HEK293 (cell line): ENCODE data around the gene NCKAP5.

ENCODE experiments used
- CTCF ChIA-PET: fragments of 350-600 bp; formaldehyde crosslinking; extraction: SDS; loops from one replicate; lab custom pipeline; 2021; ENCODE audit warnings: antibody characterized with exemption; lab: Yijun Ruan, JAX
- POLR2A ChIA-PET: fragments of 300-600 bp; formaldehyde crosslinking; extraction: SDS; loops from one replicate; lab custom pipeline; 2020; ENCODE audit warnings: antibody characterized with exemption, inconsistent platforms; lab: Yijun Ruan, JAX
- H3K27ac ChIP-seq: fragments of 200-500 bp; sonication (Bioruptor generic); 2 replicates; pipeline ENCODE4 v1.5.1; 2014; ENCODE audit warnings: low read depth, low read length, control low read depth, inconsistent platforms; ENCODE audit errors: extremely low read depth
- H3K36me3 ChIP-seq, 2 experiments: fragments of 200-500 bp in 1 of 2; sonication (Bioruptor generic) in 1 of 2; 1 replicate in 1 of 2; 2 replicates in 1 of 2; pipeline ENCODE4 v1.5.1; 2014 to 2017; ENCODE audit warnings: inconsistent platforms in 2 of 2, low read length in 2 of 2; ENCODE audit not compliant: control insufficient read depth in 2 of 2, insufficient read depth in 1 of 2
- H3K4me1 ChIP-seq: fragments of 200-500 bp; sonication (Bioruptor generic); 2 replicates; pipeline ENCODE4 v1.5.1; 2014; ENCODE audit warnings: mild to moderate bottlenecking, low read length, inconsistent platforms; ENCODE audit not compliant: control insufficient read depth, insufficient read depth
- H3K4me3 ChIP-seq: 2 replicates; pipeline ENCODE4 v1.5.1; 2011; ENCODE audit warnings: low read depth, mild to moderate bottlenecking, control low read depth, low read length, moderate library complexity
- H3K9me3 ChIP-seq: fragments of 200-500 bp; sonication (Bioruptor generic); 2 replicates; pipeline ENCODE4 v1.5.1; 2014; ENCODE audit warnings: low read depth, low read length, inconsistent platforms; ENCODE audit not compliant: control insufficient read depth, insufficient read depth
- EGR2 ChIP-seq: fragments of 450-650 bp; formaldehyde crosslinking; IDR thresholded peaks from 2 replicates; pipeline ENCODE4 v1.5.1; 2016; ENCODE audit warnings: low read depth, missing biosample characterization, missing genetic modification characterization
- GLIS1 ChIP-seq: fragments of 450-650 bp; formaldehyde crosslinking; IDR thresholded peaks from 2 replicates; pipeline ENCODE4 v1.5.1; 2016; ENCODE audit warnings: missing biosample characterization, missing genetic modification characterization
- GLIS2 ChIP-seq: fragments of 450-650 bp; formaldehyde crosslinking; IDR thresholded peaks from 2 replicates; pipeline ENCODE4 v1.5.1; 2016; ENCODE audit warnings: missing biosample characterization, missing genetic modification characterization
- HOXA7 ChIP-seq: sonication (generic); formaldehyde crosslinking; IDR thresholded peaks from 2 replicates; pipeline ENCODE4 v1.8.1; 2022; ENCODE audit warnings: missing genetic modification reagents, borderline replicate concordance
- IKZF3 ChIP-seq: fragments of 450-650 bp; IDR thresholded peaks from 2 replicates; pipeline ENCODE4 v1.5.0; 2018; ENCODE audit warnings: missing biosample characterization, mild to moderate bottlenecking, missing genetic modification characterization, moderate library complexity
- MZF1 ChIP-seq: fragments of 450-650 bp; formaldehyde crosslinking; IDR thresholded peaks from 2 replicates; pipeline ENCODE4 v1.5.1; 2017; ENCODE audit warnings: missing biosample characterization, missing genetic modification characterization, borderline replicate concordance
- WT1 ChIP-seq: fragments of 450-650 bp; formaldehyde crosslinking; IDR thresholded peaks from 2 replicates; pipeline ENCODE4 v1.5.1; 2016; ENCODE audit warnings: missing biosample characterization, missing genetic modification characterization
- ZEB2 ChIP-seq: fragments of 450-650 bp; formaldehyde crosslinking; IDR thresholded peaks from 2 replicates; pipeline ENCODE4 v1.5.1; 2016; ENCODE audit warnings: missing biosample characterization, missing genetic modification characterization
- ZNF121 ChIP-seq: fragments of 450-650 bp; formaldehyde crosslinking; IDR thresholded peaks from 2 replicates; pipeline ENCODE4 v1.5.1; 2016; ENCODE audit warnings: missing biosample characterization, missing genetic modification characterization
- ZNF157 ChIP-seq: fragments of 450-650 bp; formaldehyde crosslinking; IDR thresholded peaks from 2 replicates; pipeline ENCODE4 v1.5.1; 2016; ENCODE audit warnings: missing biosample characterization, missing genetic modification characterization
- ZNF174 ChIP-seq: fragments of 450-650 bp; formaldehyde crosslinking; IDR thresholded peaks from 2 replicates; pipeline ENCODE4 v1.5.0; 2017; ENCODE audit warnings: missing biosample characterization, mild to moderate bottlenecking, missing genetic modification characterization
- ZNF214 ChIP-seq: fragments of 450-650 bp; formaldehyde crosslinking; IDR thresholded peaks from 2 replicates; pipeline ENCODE4 v1.5.1; 2017; ENCODE audit warnings: missing biosample characterization, mild to moderate bottlenecking, missing genetic modification characterization, borderline replicate concordance
- ZNF335 ChIP-seq: fragments of 450-650 bp; formaldehyde crosslinking; conservative IDR thresholded peaks from 2 replicates; pipeline ENCODE4 v1.5.1; 2016; ENCODE audit warnings: missing biosample characterization, missing genetic modification characterization
- ZNF558 ChIP-seq: fragments of 450-650 bp; formaldehyde crosslinking; IDR thresholded peaks from 2 replicates; pipeline ENCODE4 v1.5.1; 2016; ENCODE audit warnings: missing biosample characterization, missing genetic modification characterization
- ZNF585B ChIP-seq: fragments of 450-650 bp; formaldehyde crosslinking; IDR thresholded peaks from 2 replicates; pipeline ENCODE4 v1.5.1; 2016; ENCODE audit warnings: missing biosample characterization, missing genetic modification characterization
- ZNF747 ChIP-seq: fragments of 450-650 bp; formaldehyde crosslinking; IDR thresholded peaks from 2 replicates; pipeline ENCODE4 v1.5.1; 2016; ENCODE audit warnings: missing biosample characterization, missing genetic modification characterization
- ZNF777 ChIP-seq: fragments of 450-650 bp; formaldehyde crosslinking; IDR thresholded peaks from 2 replicates; pipeline ENCODE4 v1.5.1; 2017; ENCODE audit warnings: missing biosample characterization, missing genetic modification characterization, borderline replicate concordance
- TF ChIP-seq, protein P1 (sequence below): fragments of 450-650 bp; formaldehyde crosslinking; IDR thresholded peaks from 2 replicates; pipeline ENCODE4 v1.5.1; 2016; ENCODE audit warnings: missing biosample characterization, missing genetic modification characterization
- TF ChIP-seq, protein P2 (sequence below): fragments of 450-650 bp; formaldehyde crosslinking; IDR thresholded peaks from 2 replicates; pipeline ENCODE4 v1.5.1; 2017; ENCODE audit warnings: missing biosample characterization, missing genetic modification characterization
- TF ChIP-seq, protein P3 (sequence below): fragments of 450-650 bp; formaldehyde crosslinking; IDR thresholded peaks from 2 replicates; pipeline ENCODE4 v1.5.1; 2016; ENCODE audit warnings: missing biosample characterization, missing genetic modification characterization, borderline replicate concordance

NCKAP5 gene

DNA sequence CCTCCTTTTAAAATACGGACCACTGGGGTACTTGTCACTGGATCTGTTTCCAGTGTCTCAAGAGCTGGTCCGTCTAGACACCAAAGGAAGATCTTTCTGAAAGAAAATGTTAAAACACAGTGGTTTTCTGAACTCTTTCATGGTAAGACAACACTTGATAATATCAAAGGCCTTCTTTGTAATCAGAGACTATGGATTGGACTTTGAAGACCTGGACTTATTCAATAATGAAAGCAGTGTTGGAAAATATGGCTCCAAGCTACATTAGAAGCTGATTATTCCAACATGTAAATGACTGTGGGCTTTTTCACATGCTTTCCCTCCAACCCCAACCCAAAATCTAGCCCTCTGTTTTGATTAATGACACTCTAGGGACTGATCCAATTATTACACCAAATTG is 568.8 kb downstream of the NCKAP5 start:
- CTCF ChIA-PET: no interaction called here

DNA sequence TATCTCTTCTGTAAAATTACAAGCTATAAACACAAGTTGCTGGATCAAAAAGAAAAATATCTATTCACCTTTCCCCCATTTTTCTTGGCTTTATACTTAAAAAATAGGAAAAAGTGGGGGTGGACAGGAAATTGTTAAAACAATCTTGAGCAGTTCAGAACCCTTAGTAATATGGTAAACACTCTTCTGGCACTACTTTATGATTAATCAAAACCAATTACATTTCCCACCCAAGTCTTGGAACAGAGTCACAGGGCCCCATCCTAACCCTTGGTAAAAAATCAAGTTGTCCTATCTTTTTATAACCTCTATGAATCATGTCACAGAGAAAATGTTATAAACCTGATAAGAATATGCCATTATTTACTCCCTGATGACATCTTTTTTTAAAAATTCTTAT is 570.0 kb downstream of the NCKAP5 start:
- TF ChIP-seq EGR2 (tag by site-specific recombination) (no peak), ZNF747 (tag by site-specific recombination) (no peak), GLIS1 (tag by site-specific recombination) (no peak), ZNF174 (tag by site-specific recombination) (no peak), ZNF121 (tag by site-specific recombination) (no peak), ZNF214 (tag by site-specific recombination) (no peak), ZNF777 (tag by site-specific recombination) (no peak), GLIS2 (tag by site-specific recombination) (no peak), ZEB2 (tag by site-specific recombination) (no peak)
- TF ChIP-seq, protein P1, sequence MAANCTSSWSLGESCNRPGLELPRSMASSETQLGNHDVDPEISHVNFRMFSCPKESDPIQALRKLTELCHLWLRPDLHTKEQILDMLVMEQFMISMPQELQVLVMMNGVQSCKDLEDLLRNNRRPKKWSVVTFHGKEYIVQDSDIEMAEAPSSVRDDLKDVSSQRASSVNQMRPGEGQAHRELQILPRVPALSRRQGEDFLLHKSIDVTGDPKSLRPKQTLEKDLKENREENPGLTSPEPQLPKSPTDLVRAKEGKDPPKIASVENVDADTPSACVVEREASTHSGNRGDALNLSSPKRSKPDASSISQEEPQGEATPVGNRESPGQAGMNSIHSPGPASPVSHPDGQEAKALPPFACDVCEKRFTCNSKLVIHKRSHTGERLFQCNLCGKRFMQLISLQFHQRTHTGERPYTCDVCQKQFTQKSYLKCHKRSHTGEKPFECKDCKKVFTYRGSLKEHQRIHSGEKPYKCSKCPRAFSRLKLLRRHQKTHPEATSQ (tag by site-specific recombination): no peak
- TF ChIP-seq, all 188 proteins: peak for 0
- Histone ChIP-seq H3K4me3 (no peak overlapping the region), H3K9me3 (no peaks in the 10 kb centered on the region), H3K27ac (no peak overlapping the region), H3K36me3 (no peaks in the 10 kb centered on the region), H3K4me1 (no peaks in the 10 kb centered on the region)
- CTCF ChIA-PET: interaction anchor here (0.6 kb wide), 1 partner anchor 846 kb away, joined by 3 read pairs; no protein-coding TSS in a partner anchor
- POLR2A ChIA-PET: no interaction called here

More for the DNA sequence above, 568.8 kb downstream of the NCKAP5 start:
- H3K36me3 ChIP-seq: no peaks in the 10 kb centered on the region
- TF ChIP-seq ZNF335 (tag by site-specific recombination): no peak
- no peak for TF ChIP-seq ZNF585B (tag by site-specific recombination)
- TF ChIP-seq WT1 (tag by site-specific recombination): no peak
- no peak for TF ChIP-seq HOXA7 (CRISPR knock-in tag)
- TF ChIP-seq, protein P2, sequence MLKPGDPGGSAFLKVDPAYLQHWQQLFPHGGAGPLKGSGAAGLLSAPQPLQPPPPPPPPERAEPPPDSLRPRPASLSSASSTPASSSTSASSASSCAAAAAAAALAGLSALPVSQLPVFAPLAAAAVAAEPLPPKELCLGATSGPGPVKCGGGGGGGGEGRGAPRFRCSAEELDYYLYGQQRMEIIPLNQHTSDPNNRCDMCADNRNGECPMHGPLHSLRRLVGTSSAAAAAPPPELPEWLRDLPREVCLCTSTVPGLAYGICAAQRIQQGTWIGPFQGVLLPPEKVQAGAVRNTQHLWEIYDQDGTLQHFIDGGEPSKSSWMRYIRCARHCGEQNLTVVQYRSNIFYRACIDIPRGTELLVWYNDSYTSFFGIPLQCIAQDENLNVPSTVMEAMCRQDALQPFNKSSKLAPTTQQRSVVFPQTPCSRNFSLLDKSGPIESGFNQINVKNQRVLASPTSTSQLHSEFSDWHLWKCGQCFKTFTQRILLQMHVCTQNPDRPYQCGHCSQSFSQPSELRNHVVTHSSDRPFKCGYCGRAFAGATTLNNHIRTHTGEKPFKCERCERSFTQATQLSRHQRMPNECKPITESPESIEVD (tag by site-specific recombination): no peak
- no peak for TF ChIP-seq ZNF558 (tag by site-specific recombination)
- TF ChIP-seq, protein P3, sequence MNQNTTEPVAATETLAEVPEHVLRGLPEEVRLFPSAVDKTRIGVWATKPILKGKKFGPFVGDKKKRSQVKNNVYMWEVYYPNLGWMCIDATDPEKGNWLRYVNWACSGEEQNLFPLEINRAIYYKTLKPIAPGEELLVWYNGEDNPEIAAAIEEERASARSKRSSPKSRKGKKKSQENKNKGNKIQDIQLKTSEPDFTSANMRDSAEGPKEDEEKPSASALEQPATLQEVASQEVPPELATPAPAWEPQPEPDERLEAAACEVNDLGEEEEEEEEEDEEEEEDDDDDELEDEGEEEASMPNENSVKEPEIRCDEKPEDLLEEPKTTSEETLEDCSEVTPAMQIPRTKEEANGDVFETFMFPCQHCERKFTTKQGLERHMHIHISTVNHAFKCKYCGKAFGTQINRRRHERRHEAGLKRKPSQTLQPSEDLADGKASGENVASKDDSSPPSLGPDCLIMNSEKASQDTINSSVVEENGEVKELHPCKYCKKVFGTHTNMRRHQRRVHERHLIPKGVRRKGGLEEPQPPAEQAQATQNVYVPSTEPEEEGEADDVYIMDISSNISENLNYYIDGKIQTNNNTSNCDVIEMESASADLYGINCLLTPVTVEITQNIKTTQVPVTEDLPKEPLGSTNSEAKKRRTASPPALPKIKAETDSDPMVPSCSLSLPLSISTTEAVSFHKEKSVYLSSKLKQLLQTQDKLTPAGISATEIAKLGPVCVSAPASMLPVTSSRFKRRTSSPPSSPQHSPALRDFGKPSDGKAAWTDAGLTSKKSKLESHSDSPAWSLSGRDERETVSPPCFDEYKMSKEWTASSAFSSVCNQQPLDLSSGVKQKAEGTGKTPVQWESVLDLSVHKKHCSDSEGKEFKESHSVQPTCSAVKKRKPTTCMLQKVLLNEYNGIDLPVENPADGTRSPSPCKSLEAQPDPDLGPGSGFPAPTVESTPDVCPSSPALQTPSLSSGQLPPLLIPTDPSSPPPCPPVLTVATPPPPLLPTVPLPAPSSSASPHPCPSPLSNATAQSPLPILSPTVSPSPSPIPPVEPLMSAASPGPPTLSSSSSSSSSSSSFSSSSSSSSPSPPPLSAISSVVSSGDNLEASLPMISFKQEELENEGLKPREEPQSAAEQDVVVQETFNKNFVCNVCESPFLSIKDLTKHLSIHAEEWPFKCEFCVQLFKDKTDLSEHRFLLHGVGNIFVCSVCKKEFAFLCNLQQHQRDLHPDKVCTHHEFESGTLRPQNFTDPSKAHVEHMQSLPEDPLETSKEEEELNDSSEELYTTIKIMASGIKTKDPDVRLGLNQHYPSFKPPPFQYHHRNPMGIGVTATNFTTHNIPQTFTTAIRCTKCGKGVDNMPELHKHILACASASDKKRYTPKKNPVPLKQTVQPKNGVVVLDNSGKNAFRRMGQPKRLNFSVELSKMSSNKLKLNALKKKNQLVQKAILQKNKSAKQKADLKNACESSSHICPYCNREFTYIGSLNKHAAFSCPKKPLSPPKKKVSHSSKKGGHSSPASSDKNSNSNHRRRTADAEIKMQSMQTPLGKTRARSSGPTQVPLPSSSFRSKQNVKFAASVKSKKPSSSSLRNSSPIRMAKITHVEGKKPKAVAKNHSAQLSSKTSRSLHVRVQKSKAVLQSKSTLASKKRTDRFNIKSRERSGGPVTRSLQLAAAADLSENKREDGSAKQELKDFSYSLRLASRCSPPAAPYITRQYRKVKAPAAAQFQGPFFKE: no peak
- TF ChIP-seq ZNF157: no peak
- TF ChIP-seq IKZF3 (tag by site-specific recombination): no peak
- no peak for TF ChIP-seq MZF1 (tag by site-specific recombination)
- no peak overlapping the region for H3K4me3 ChIP-seq
- H3K27ac ChIP-seq: no peak overlapping the region
- POLR2A ChIA-PET: no interaction called here
- no peaks in the 10 kb centered on the region for H3K9me3 ChIP-seq
- H3K4me1 ChIP-seq: no peaks in the 10 kb centered on the region
